ENCODE data around the gene DOK1.
A peak's percentile ranks its signal among the peaks of the same experiment; 100 is the strongest.

Gene DOK1

GRCh38 chr2:74525717-74526648 lies 28.5 kb upstream of the DOK1 start, which contains the start of gene DQX1:
Gene DQX1 (minus strand): TSS chr2:74526231. CDS start chr2:74525729, 502 bp downstream.
- no peak for DNase-seq (ENCODE audit: low read depth in 2 of 3, low spot score in 2 of 3)

GRCh38 chr2:74526649-74527230 lies 27.8 kb upstream of the DOK1 start:
- no peak for DNase-seq (ENCODE audit: low read depth in 2 of 3, low spot score in 2 of 3)

- DNase-seq (ENCODE audit: low read depth in 2 of 3, low spot score in 2 of 3): no peak
Measured at GRCh38 chr2:74527741-74528140, 26.8 kb upstream of the DOK1 start.

- no peak for DNase-seq (ENCODE audit: low read depth in 2 of 3, low spot score in 2 of 3)
Measured at GRCh38 chr2:74528600-74529356, 25.7 kb upstream of the DOK1 start.

- peak; percentile 77 to 90 (median 80) for DNase-seq (ENCODE audit: low read depth in 2 of 3, low spot score in 2 of 3)
Measured at GRCh38 chr2:74529357-74530238, 24.9 kb upstream of the DOK1 start, which contains the start of the genes AUP1 and HTRA2. Gene AUP1 (minus strand): TSS chr2:74529706. CDS start chr2:74529629, 77 bp downstream. Gene HTRA2 (plus strand): TSS chr2:74529933. CDS start chr2:74530007, 74 bp downstream.

- no peak for DNase-seq (ENCODE audit: low read depth in 2 of 3, low spot score in 2 of 3)
Measured at GRCh38 chr2:74530239-74531187, 24.0 kb upstream of the DOK1 start.

GRCh38 chr2:74531666-74532065 lies 22.9 kb upstream of the DOK1 start:
- DNase-seq (ENCODE audit: low read depth in 2 of 3, low spot score in 2 of 3): no peak

GRCh38 chr2:74532222-74532621 lies 22.3 kb upstream of the DOK1 start:
- no peak for DNase-seq (ENCODE audit: low read depth in 2 of 3, low spot score in 2 of 3)

GRCh38 chr2:74533464-74533863 lies 21.1 kb upstream of the DOK1 start:
- DNase-seq (ENCODE audit: low read depth in 2 of 3, low spot score in 2 of 3): no peak

- no peak for DNase-seq (ENCODE audit: low read depth in 2 of 3, low spot score in 2 of 3)
Measured at GRCh38 chr2:74534411-74534810, 20.1 kb upstream of the DOK1 start.

GRCh38 chr2:74535440-74535965 lies 19.0 kb upstream of the DOK1 start:
- no peak for DNase-seq (ENCODE audit: low read depth in 2 of 3, low spot score in 2 of 3)

- no peak for DNase-seq (ENCODE audit: low read depth in 2 of 3, low spot score in 2 of 3)
Measured at GRCh38 chr2:74536166-74536950, 18.2 kb upstream of the DOK1 start.

- DNase-seq (ENCODE audit: low read depth in 2 of 3, low spot score in 2 of 3): no peak
Measured at GRCh38 chr2:74537140-74537539, 17.4 kb upstream of the DOK1 start.

GRCh38 chr2:74538881-74539339 lies 15.6 kb upstream of the DOK1 start:
- DNase-seq (ENCODE audit: low read depth in 2 of 3, low spot score in 2 of 3): no peak

GRCh38 chr2:74540291-74540690 lies 14.2 kb upstream of the DOK1 start:
- DNase-seq (ENCODE audit: low read depth in 2 of 3, low spot score in 2 of 3): no peak

GRCh38 chr2:74542978-74543377 lies 11.5 kb upstream of the DOK1 start:
- DNase-seq (ENCODE audit: low read depth in 2 of 3, low spot score in 2 of 3): no peak

GRCh38 chr2:74544634-74545033 lies 9.9 kb upstream of the DOK1 start:
- no peak for DNase-seq (ENCODE audit: low read depth in 2 of 3, low spot score in 2 of 3)

GRCh38 chr2:74546004-74546403 lies 8.5 kb upstream of the DOK1 start:
- DNase-seq (ENCODE audit: low read depth in 2 of 3, low spot score in 2 of 3): no peak
